GM23338 (cell line): ENCODE data around the gene NARS2. TPM values are rescaled to one million over a fixed set of nuclear protein-coding genes. Genes with fewer than 3 reads are reported as not detected.

Experiments used
- ATAC-seq: fragments of 200-7000 bp; cut with Tn5 transposase; 3 replicates; pipeline ENCODE4 v1.9.1; 2020
- DNase-seq: peaks from one replicate; pipeline ENCODE4 v3.0.0-alpha.2; 2015; ENCODE audit warnings: low spot score
- H2AFZ ChIP-seq: fragments of 200-600 bp; sonication (generic); 2 replicates; pipeline ENCODE4 v1.8.0; 2016; ENCODE audit warnings: antibody characterized with exemption, mild to moderate bottlenecking, moderate library complexity
- H3F3A ChIP-seq: fragments of 200-600 bp; sonication (generic); replicated peaks from 2 replicates; pipeline ENCODE4 v1.8.0; 2017; ENCODE audit warnings: antibody characterized with exemption, mixed run types, low read depth
- H3K27ac ChIP-seq: fragments of 200-600 bp; sonication (generic); 2 replicates; pipeline ENCODE4 v1.6.1; 2016; ENCODE audit warnings: low read depth
- H3K27me3 ChIP-seq: fragments of 200-600 bp; sonication (generic); 2 replicates; pipeline ENCODE4 v1.8.0; 2016; ENCODE audit warnings: mild to moderate bottlenecking, mixed run types, moderate library complexity; ENCODE audit not compliant: insufficient read depth
- H3K36me3 ChIP-seq: fragments of 200-600 bp; sonication (generic); 2 replicates; pipeline ENCODE4 v1.8.0; 2016; ENCODE audit warnings: mild to moderate bottlenecking; ENCODE audit not compliant: insufficient read depth
- H3K4me1 ChIP-seq: fragments of 200-600 bp; sonication (generic); 2 replicates; pipeline ENCODE4 v1.8.0; 2016; ENCODE audit warnings: mild to moderate bottlenecking, moderate library complexity; ENCODE audit not compliant: insufficient read depth
- H3K4me2 ChIP-seq: fragments of 200-600 bp; sonication (generic); 2 replicates; pipeline ENCODE4 v1.7.1; 2017; ENCODE audit warnings: mixed run types
- H3K4me3 ChIP-seq: fragments of 200-600 bp; sonication (generic); 2 replicates; pipeline ENCODE4 v1.6.1; 2016; ENCODE audit warnings: mixed run types
- H3K79me2 ChIP-seq: fragments of 200-600 bp; sonication (generic); replicated peaks from 2 replicates; pipeline ENCODE4 v1.8.0; 2017; ENCODE audit warnings: mild to moderate bottlenecking; ENCODE audit not compliant: insufficient read depth
- H3K9me2 ChIP-seq: fragments of 200-600 bp; sonication (generic); 2 replicates; pipeline ENCODE4 v1.8.0; 2017; ENCODE audit not compliant: insufficient read depth
- H4K20me1 ChIP-seq: fragments of 200-600 bp; sonication (generic); replicated peaks from 2 replicates; pipeline ENCODE4 v1.8.0; 2017; ENCODE audit warnings: mild to moderate bottlenecking; ENCODE audit not compliant: insufficient read depth
- H3K27ac Mint-ChIP-seq: 2 replicates; pipeline ENCODE4 v1.8.0; 2020; ENCODE audit warnings: inconsistent platforms, mild to moderate bottlenecking, moderate library complexity, mixed read lengths
- H3K27me3 Mint-ChIP-seq: 3 replicates; pipeline ENCODE4 v1.8.0; 2022; ENCODE audit warnings: low read depth, mild to moderate bottlenecking, moderate library complexity, mixed read lengths, inconsistent platforms; ENCODE audit not compliant: insufficient read depth, poor library complexity
- H3K36me3 Mint-ChIP-seq: 3 replicates; pipeline ENCODE4 v1.8.0; 2021; ENCODE audit warnings: low read depth, mild to moderate bottlenecking, inconsistent platforms, moderate library complexity, mixed read lengths
- H3K4me1 Mint-ChIP-seq: 3 replicates; pipeline ENCODE4 v1.8.0; 2020; ENCODE audit warnings: mild to moderate bottlenecking, inconsistent platforms, mixed read lengths
- H3K4me3 Mint-ChIP-seq: 3 replicates; pipeline ENCODE4 v1.8.0; 2021; ENCODE audit warnings: moderate library complexity, mild to moderate bottlenecking, inconsistent platforms, mixed read lengths
- H3K9me3 Mint-ChIP-seq: 3 replicates; pipeline ENCODE4 v1.8.0; 2020; ENCODE audit warnings: moderate library complexity, mild to moderate bottlenecking, inconsistent platforms, mixed read lengths
- CREB1 ChIP-seq: fragments of 250-450 bp; sonication (Bioruptor Pico); IDR thresholded peaks from 2 replicates; pipeline ENCODE4 v1.5.0; 2020; ENCODE audit warnings: low read depth, mild to moderate bottlenecking, moderate library complexity
- EZH2 ChIP-seq: fragments of 200-600 bp; sonication (generic); IDR thresholded peaks from one replicate; pipeline ENCODE4 v1.8.0; 2017; ENCODE audit warnings: antibody characterized with exemption, mild to moderate bottlenecking, low read depth; ENCODE audit not compliant: unreplicated experiment
- EZH2phosphoT487 ChIP-seq: fragments of 200-600 bp; sonication (generic); IDR thresholded peaks from one replicate; pipeline ENCODE4 v1.8.1; 2018; ENCODE audit warnings: antibody characterized with exemption; ENCODE audit not compliant: unreplicated experiment
- JUNB ChIP-seq: IDR thresholded peaks from one replicate; pipeline ENCODE4 v1.6.1; 2016; ENCODE audit warnings: antibody characterized with exemption; ENCODE audit not compliant: unreplicated experiment
- NANOG ChIP-seq: IDR thresholded peaks from 2 replicates; pipeline ENCODE4 v1.6.1; 2016; ENCODE audit warnings: antibody characterized with exemption, borderline replicate concordance
- POLR2AphosphoS5 ChIP-seq: IDR thresholded peaks from 2 replicates; pipeline ENCODE4 v1.6.1; 2016; ENCODE audit warnings: antibody characterized with exemption, low read depth
- STAT1 ChIP-seq: IDR thresholded peaks from one replicate; pipeline ENCODE4 v1.6.1; 2016; ENCODE audit warnings: antibody characterized with exemption; ENCODE audit not compliant: unreplicated experiment
- ZNF114 ChIP-seq: fragments of 250-450 bp; sonication (Bioruptor Pico); IDR thresholded peaks from 2 replicates; pipeline ENCODE4 v1.5.0; 2020; ENCODE audit warnings: mild to moderate bottlenecking, moderate library complexity
- polyA plus RNA-seq: library from polyadenylated mRNA; unstranded; fragments of >200 nt; fragmentation: Nextera tagmentation; extraction: Ambion mirVana; gene quantifications from 2 replicates; pipeline ENCODE4 v1.2.1, GENCODE V29; 2016
- total RNA-seq: library from RNA; depleted of rRNA; stranded (reverse); fragments of >200 nt; shearing (Covaris generic); gene quantifications from 2 replicates; pipeline ENCODE4 v1.2.3, GENCODE V29; 2014
- TF ChIP-seq, protein P1 (sequence below): IDR thresholded peaks from one replicate; pipeline ENCODE4 v1.6.1; 2018; ENCODE audit warnings: antibody characterized with exemption; ENCODE audit not compliant: unreplicated experiment
- TF ChIP-seq, protein P2 (sequence below): fragments of 250-450 bp; sonication (Bioruptor Pico); IDR thresholded peaks from 2 replicates; pipeline ENCODE4 v1.5.0; 2020; ENCODE audit warnings: mild to moderate bottlenecking, moderate library complexity
- TF ChIP-seq, protein P3 (sequence below): IDR thresholded peaks from 2 replicates; pipeline ENCODE4 v1.6.1; 2016; ENCODE audit warnings: antibody characterized with exemption

Gene NARS2
- total and polyA plus RNA-seq, 2 experiments from 2014 or later: 45.7 to 62.0 TPM

DNA sequence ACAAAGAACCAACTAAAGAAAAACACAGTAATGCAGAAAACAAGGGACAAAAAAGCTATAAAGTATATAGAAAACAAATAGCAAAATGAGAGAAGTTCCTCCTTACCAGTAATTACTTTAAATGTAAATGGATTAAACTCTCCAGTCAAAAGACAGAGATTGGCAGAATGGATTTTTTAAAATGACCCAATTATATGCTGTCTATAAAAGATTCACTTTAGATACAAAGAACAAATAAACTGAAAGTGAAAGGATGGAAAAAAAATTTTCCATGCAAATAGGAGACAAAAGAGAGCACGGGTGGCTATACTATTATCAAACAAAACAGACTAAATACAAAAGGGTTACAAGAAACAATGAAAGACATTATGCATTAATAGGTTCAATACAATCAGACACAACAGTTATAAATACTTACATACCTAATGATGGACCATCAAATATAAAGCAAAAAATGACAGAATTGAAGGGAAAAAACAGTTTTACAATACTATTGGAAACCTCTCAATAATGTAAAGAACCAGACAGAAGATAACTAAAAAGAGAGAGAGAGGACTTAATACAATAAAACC is 64.6 kb downstream of the NARS2 start:
- Histone ChIP-seq H3K4me1 (peaks cover 24% of the 10 kb centered on the region), H3K4me2 (no peak overlapping the region), H3K9me2 (no peaks in the 10 kb centered on the region), H4K20me1 (no peaks in the 10 kb centered on the region), H3K27ac (no peak overlapping the region), H3K27me3 (no peaks in the 10 kb centered on the region), H3K79me2 (0 out of 2 replicates have a peak, but pooled peaks cover 3% of the 10 kb centered on the region), H3K36me3 (peaks cover 8% of the 10 kb centered on the region; the same call in 1 of the 2 replicates), H3F3A (no peaks in the 10 kb centered on the region), H3K4me3 (no peak overlapping the region), H2AFZ (no peak overlapping the region)
- ATAC-seq (no peak), DNase-seq (no peak)
- Mint-ChIP-seq H3K36me3 (peaks cover 45% of the 10 kb centered on the region), H3K27me3 (no peaks in the 10 kb centered on the region), H3K4me1 (peaks cover 18% of the 10 kb centered on the region), H3K27ac (no peak overlapping the region), H3K9me3 (peaks cover 16% of the 10 kb centered on the region), H3K4me3 (no peak overlapping the region)
- TF ChIP-seq, protein P1, sequence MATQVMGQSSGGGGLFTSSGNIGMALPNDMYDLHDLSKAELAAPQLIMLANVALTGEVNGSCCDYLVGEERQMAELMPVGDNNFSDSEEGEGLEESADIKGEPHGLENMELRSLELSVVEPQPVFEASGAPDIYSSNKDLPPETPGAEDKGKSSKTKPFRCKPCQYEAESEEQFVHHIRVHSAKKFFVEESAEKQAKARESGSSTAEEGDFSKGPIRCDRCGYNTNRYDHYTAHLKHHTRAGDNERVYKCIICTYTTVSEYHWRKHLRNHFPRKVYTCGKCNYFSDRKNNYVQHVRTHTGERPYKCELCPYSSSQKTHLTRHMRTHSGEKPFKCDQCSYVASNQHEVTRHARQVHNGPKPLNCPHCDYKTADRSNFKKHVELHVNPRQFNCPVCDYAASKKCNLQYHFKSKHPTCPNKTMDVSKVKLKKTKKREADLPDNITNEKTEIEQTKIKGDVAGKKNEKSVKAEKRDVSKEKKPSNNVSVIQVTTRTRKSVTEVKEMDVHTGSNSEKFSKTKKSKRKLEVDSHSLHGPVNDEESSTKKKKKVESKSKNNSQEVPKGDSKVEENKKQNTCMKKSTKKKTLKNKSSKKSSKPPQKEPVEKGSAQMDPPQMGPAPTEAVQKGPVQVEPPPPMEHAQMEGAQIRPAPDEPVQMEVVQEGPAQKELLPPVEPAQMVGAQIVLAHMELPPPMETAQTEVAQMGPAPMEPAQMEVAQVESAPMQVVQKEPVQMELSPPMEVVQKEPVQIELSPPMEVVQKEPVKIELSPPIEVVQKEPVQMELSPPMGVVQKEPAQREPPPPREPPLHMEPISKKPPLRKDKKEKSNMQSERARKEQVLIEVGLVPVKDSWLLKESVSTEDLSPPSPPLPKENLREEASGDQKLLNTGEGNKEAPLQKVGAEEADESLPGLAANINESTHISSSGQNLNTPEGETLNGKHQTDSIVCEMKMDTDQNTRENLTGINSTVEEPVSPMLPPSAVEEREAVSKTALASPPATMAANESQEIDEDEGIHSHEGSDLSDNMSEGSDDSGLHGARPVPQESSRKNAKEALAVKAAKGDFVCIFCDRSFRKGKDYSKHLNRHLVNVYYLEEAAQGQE: no peak
- TF ChIP-seq JUNB: no peak
- no peak for TF ChIP-seq ZNF114 (CRISPR knock-in tag)
- TF ChIP-seq NANOG: no peak
- TF ChIP-seq POLR2AphosphoS5: no peak
- TF ChIP-seq, protein P2, sequence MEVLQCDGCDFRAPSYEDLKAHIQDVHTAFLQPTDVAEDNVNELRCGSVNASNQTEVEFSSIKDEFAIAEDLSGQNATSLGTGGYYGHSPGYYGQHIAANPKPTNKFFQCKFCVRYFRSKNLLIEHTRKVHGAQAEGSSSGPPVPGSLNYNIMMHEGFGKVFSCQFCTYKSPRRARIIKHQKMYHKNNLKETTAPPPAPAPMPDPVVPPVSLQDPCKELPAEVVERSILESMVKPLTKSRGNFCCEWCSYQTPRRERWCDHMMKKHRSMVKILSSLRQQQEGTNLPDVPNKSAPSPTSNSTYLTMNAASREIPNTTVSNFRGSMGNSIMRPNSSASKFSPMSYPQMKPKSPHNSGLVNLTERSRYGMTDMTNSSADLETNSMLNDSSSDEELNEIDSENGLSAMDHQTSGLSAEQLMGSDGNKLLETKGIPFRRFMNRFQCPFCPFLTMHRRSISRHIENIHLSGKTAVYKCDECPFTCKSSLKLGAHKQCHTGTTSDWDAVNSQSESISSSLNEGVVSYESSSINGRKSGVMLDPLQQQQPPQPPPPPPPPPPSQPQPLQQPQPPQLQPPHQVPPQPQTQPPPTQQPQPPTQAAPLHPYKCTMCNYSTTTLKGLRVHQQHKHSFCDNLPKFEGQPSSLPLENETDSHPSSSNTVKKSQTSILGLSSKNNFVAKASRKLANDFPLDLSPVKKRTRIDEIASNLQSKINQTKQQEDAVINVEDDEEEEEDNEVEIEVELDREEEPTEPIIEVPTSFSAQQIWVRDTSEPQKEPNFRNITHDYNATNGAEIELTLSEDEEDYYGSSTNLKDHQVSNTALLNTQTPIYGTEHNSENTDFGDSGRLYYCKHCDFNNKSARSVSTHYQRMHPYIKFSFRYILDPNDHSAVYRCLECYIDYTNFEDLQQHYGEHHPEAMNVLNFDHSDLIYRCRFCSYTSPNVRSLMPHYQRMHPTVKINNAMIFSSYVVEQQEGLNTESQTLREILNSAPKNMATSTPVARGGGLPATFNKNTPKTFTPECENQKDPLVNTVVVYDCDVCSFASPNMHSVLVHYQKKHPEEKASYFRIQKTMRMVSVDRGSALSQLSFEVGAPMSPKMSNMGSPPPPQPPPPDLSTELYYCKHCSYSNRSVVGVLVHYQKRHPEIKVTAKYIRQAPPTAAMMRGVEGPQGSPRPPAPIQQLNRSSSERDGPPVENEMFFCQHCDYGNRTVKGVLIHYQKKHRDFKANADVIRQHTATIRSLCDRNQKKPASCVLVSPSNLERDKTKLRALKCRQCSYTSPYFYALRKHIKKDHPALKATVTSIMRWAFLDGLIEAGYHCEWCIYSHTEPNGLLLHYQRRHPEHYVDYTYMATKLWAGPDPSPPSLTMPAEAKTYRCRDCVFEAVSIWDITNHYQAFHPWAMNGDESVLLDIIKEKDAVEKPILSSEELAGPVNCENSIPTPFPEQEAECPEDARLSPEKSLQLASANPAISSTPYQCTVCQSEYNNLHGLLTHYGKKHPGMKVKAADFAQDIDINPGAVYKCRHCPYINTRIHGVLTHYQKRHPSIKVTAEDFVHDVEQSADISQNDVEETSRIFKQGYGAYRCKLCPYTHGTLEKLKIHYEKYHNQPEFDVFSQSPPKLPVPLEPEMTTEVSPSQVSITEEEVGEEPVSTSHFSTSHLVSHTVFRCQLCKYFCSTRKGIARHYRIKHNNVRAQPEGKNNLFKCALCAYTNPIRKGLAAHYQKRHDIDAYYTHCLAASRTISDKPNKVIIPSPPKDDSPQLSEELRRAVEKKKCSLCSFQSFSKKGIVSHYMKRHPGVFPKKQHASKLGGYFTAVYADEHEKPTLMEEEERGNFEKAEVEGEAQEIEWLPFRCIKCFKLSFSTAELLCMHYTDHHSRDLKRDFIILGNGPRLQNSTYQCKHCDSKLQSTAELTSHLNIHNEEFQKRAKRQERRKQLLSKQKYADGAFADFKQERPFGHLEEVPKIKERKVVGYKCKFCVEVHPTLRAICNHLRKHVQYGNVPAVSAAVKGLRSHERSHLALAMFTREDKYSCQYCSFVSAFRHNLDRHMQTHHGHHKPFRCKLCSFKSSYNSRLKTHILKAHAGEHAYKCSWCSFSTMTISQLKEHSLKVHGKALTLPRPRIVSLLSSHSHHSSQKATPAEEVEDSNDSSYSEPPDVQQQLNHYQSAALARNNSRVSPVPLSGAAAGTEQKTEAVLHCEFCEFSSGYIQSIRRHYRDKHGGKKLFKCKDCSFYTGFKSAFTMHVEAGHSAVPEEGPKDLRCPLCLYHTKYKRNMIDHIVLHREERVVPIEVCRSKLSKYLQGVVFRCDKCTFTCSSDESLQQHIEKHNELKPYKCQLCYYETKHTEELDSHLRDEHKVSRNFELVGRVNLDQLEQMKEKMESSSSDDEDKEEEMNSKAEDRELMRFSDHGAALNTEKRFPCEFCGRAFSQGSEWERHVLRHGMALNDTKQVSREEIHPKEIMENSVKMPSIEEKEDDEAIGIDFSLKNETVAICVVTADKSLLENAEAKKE (CRISPR knock-in tag): no peak
- TF ChIP-seq CREB1 (CRISPR knock-in tag): no peak
- TF ChIP-seq STAT1: no peak
- TF ChIP-seq EZH2phosphoT487: no peak
- TF ChIP-seq, protein P3, sequence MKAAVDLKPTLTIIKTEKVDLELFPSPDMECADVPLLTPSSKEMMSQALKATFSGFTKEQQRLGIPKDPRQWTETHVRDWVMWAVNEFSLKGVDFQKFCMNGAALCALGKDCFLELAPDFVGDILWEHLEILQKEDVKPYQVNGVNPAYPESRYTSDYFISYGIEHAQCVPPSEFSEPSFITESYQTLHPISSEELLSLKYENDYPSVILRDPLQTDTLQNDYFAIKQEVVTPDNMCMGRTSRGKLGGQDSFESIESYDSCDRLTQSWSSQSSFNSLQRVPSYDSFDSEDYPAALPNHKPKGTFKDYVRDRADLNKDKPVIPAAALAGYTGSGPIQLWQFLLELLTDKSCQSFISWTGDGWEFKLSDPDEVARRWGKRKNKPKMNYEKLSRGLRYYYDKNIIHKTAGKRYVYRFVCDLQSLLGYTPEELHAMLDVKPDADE: no peak
- no peak for TF ChIP-seq EZH2
